ENCODE data around the gene FPR2.

DNA sequence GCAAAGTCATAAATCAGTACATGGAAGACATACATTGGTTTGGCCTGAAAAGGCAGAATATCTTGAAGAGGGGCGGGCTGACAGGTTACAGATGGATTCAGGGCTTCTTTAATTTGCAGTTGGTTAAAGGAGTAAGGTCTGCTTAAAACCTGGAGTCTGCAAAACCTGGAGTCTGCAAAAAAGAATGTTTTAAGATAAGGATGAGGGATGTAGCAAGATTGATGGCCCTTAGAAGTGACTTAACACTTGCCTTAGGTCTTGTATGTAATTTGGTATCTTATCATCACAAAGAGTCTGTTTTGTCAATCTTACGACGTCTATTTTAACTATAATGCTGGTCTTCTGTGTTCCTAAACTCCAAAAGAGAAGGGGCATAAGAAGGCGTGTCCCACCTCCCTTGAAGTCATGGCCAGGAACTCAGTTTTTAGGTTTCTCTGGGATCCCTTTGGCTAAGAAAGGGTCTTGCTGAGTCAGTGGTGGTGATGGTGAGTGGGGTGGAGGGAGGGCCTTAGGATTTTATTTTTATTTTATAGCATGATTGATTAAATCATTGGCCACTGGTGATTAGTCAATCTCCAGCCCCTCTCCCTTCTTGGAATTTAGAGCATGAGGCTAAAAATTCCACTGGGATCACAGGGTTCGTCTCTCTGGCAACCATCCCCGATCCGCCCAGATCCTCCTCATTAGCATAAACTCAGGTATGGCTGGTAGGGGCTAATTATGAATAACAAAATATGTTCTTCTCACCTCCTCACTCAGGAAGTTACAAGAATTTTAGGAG lies 27.0 kb upstream of the FPR2 start:
- TF ChIP-seq, protein P1, sequence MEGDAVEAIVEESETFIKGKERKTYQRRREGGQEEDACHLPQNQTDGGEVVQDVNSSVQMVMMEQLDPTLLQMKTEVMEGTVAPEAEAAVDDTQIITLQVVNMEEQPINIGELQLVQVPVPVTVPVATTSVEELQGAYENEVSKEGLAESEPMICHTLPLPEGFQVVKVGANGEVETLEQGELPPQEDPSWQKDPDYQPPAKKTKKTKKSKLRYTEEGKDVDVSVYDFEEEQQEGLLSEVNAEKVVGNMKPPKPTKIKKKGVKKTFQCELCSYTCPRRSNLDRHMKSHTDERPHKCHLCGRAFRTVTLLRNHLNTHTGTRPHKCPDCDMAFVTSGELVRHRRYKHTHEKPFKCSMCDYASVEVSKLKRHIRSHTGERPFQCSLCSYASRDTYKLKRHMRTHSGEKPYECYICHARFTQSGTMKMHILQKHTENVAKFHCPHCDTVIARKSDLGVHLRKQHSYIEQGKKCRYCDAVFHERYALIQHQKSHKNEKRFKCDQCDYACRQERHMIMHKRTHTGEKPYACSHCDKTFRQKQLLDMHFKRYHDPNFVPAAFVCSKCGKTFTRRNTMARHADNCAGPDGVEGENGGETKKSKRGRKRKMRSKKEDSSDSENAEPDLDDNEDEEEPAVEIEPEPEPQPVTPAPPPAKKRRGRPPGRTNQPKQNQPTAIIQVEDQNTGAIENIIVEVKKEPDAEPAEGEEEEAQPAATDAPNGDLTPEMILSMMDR (IDR thresholded peaks at IDR 0.05), result no peak
- no peak for TF ChIP-seq EP300 (IDR thresholded peaks at IDR 0.05)
- no peak for TF ChIP-seq POLR2A (IDR thresholded peaks at IDR 0.05)

Measured in stomach (tissue), 4 donors.